Liver (tissue), 9 donors: ENCODE data around the gene TNFRSF11A. TPM values are rescaled to one million over a fixed set of nuclear protein-coding genes. Genes with fewer than 3 reads are reported as not detected.

Experiments used
- DNase-seq: peaks from one replicate; pipeline ENCODE4 v3.0.0-alpha.2; 2017; ENCODE audit warnings: low spot score
- H3K27ac ChIP-seq, 2 donors: one replicate each; pipeline ENCODE4 v1.7.0; 2013; ENCODE audit warnings: inconsistent platforms in 2 of 2, low read length in 2 of 2, control low read depth in 1 of 2, low read depth in 1 of 2, mild to moderate bottlenecking in 1 of 2
- H3K27me3 ChIP-seq, 4 donors: one replicate each; pipeline versions ENCODE4 v1.6.1 to v1.7.0; 2013; ENCODE audit warnings: low read length in 3 of 4, inconsistent platforms in 1 of 4, mild to moderate bottlenecking in 1 of 4, moderate library complexity in 1 of 4; ENCODE audit not compliant: control insufficient read depth in 4 of 4, insufficient read depth in 4 of 4
- H3K36me3 ChIP-seq, 4 donors: one replicate each; pipeline versions ENCODE4 v1.6.1 to v1.7.0; 2013; ENCODE audit warnings: low read length in 3 of 4, mild to moderate bottlenecking in 3 of 4, low read depth in 1 of 4, moderate library complexity in 1 of 4; ENCODE audit not compliant: control insufficient read depth in 4 of 4, insufficient read depth in 3 of 4
- H3K4me1 ChIP-seq, 4 donors: one replicate each; pipeline versions ENCODE4 v1.6.1 to v1.7.0; 2013; ENCODE audit warnings: low read length in 3 of 4, mild to moderate bottlenecking in 3 of 4, moderate library complexity in 1 of 4; ENCODE audit not compliant: control insufficient read depth in 4 of 4, insufficient read depth in 4 of 4
- H3K4me3 ChIP-seq, 3 donors: one replicate each; pipeline versions ENCODE4 v1.6.1 to v1.7.0; 2013; ENCODE audit warnings: low read length in 3 of 3, control low read depth in 1 of 3, low read depth in 1 of 3, mild to moderate bottlenecking in 1 of 3
- H3K9ac ChIP-seq, 2 donors: one replicate each; pipeline ENCODE4 v1.7.0; 2013; ENCODE audit warnings: low read length in 2 of 2, mild to moderate bottlenecking in 2 of 2, moderate library complexity in 2 of 2, control low read depth in 1 of 2, low read depth in 1 of 2
- H3K9me3 ChIP-seq, 4 donors: one replicate each; pipeline versions ENCODE4 v1.6.1 to v1.7.0; 2013; ENCODE audit warnings: low read length in 3 of 4; ENCODE audit not compliant: control insufficient read depth in 4 of 4
- FOXA1 ChIP-seq: IDR thresholded peaks from 2 replicates; pipeline ENCODE4 v1.6.1; 2016; ENCODE audit warnings: antibody characterized with exemption
- FOXA2 ChIP-seq: IDR thresholded peaks from 2 replicates; pipeline ENCODE4 v1.6.1; 2016; ENCODE audit warnings: antibody characterized with exemption
- GABPA ChIP-seq, 2 donors: IDR thresholded peaks in 1 of 2; conservative IDR thresholded peaks in 1 of 2; 2 replicates each; pipeline ENCODE4 v1.6.1; 2016; ENCODE audit warnings: antibody characterized with exemption in 2 of 2, mild to moderate bottlenecking in 1 of 2, moderate library complexity in 1 of 2
- HNF4A ChIP-seq, 2 donors: conservative IDR thresholded peaks; 2 replicates each; pipeline ENCODE4 v1.6.1; 2016; ENCODE audit warnings: antibody characterized with exemption in 2 of 2, mild to moderate bottlenecking in 2 of 2
- HNF4G ChIP-seq: IDR thresholded peaks from 2 replicates; pipeline ENCODE4 v1.6.1; 2016; ENCODE audit warnings: antibody characterized with exemption
- JUND ChIP-seq, 2 donors: IDR thresholded peaks; 2 replicates each; pipeline ENCODE4 v1.6.1; 2016; ENCODE audit warnings: antibody characterized with exemption in 2 of 2
- MAX ChIP-seq: IDR thresholded peaks from 2 replicates; pipeline ENCODE4 v1.6.1; 2016; ENCODE audit warnings: antibody characterized with exemption
- NR2F2 ChIP-seq: IDR thresholded peaks from 2 replicates; pipeline ENCODE4 v1.6.1; 2016; ENCODE audit warnings: antibody characterized with exemption
- RAD21 ChIP-seq, 2 donors: IDR thresholded peaks; 2 replicates each; pipeline ENCODE4 v1.6.1; 2016; ENCODE audit warnings: antibody characterized with exemption in 2 of 2, mild to moderate bottlenecking in 2 of 2
- RXRA ChIP-seq, 2 donors: IDR thresholded peaks; 2 replicates each; pipeline ENCODE4 v1.6.1; 2017 to 2018; ENCODE audit warnings: antibody characterized with exemption in 2 of 2, mild to moderate bottlenecking in 1 of 2
- SP1 ChIP-seq: IDR thresholded peaks from 2 replicates; pipeline ENCODE4 v1.6.1; 2018; ENCODE audit warnings: antibody characterized with exemption, mild to moderate bottlenecking
- YY1 ChIP-seq: IDR thresholded peaks from 2 replicates; pipeline ENCODE4 v1.6.1; 2016; ENCODE audit warnings: antibody characterized with exemption, mild to moderate bottlenecking
- WGBS: extraction: QIAGEN DNeasy Blood & Tissue Kit; methylation state at CpG from one replicate; pipeline ENCODE4 v1.1.7; 2013; 5-methylcytosine and 5-hydroxymethylcytosine counted together
- polyA plus RNA-seq, 2 donors: library from polyadenylated mRNA; stranded (reverse) in 1 of 2; unstranded in 1 of 2; fragments of 200-250 nt in 1 of 2; fragments of >200 nt in 1 of 2; fragmentation: Nextera tagmentation in 1 of 2; extraction: Ambion mirVana in 1 of 2; gene quantifications; one replicate each; pipeline versions ENCODE4 v1.2.1 to v1.2.3, GENCODE V29; 2013 to 2015
- total RNA-seq, 2 donors: library from RNA; depleted of rRNA; stranded (reverse); fragments of >200 nt; gene quantifications; one replicate each; pipeline ENCODE4 v1.2.3, GENCODE V29; 2014
- TF ChIP-seq, protein P1 (sequence below): IDR thresholded peaks from 2 replicates; pipeline ENCODE4 v1.6.1; 2016; ENCODE audit warnings: antibody characterized with exemption
- TF ChIP-seq, protein P2 (sequence below): IDR thresholded peaks from 2 replicates; pipeline ENCODE4 v1.6.1; 2016; ENCODE audit warnings: antibody characterized with exemption, mild to moderate bottlenecking
- TF ChIP-seq, protein P3 (sequence below): IDR thresholded peaks from 2 replicates; pipeline ENCODE4 v1.6.1; 2016; ENCODE audit warnings: antibody characterized with exemption
- TF ChIP-seq, protein P4 (sequence below): fragments of 150-350 bp; IDR thresholded peaks from 2 replicates; pipeline ENCODE4 v1.5.1; 2017; ENCODE audit warnings: improper control_type of control experiment, low read depth, low read length; ENCODE audit not compliant: missing input control
- donor health status: healthy.
- donor health status: healthy.
- donor health status: healthy.
- donor health status: healthy.
- donor health status: healthy.

TNFRSF11A gene
- total and polyA plus RNA-seq, 4 donors, result 0.32 to 1.8 (median 0.90) TPM

- DNase-seq, result no peak
- Histone ChIP-seq H3K4me1 (no peaks in the 10 kb centered on the region), H3K4me3 (no peak overlapping the region), H3K36me3 (no peaks in the 10 kb centered on the region), H3K9me3 (no peaks in the 10 kb centered on the region), H3K27ac (no peak overlapping the region), H3K9ac (no peak overlapping the region), H3K27me3 (no peaks in the 10 kb centered on the region)
- 87% methylated on average over 5 of the region's 5 CpGs for WGBS
- no peak for TF ChIP-seq NR2F2
Measured at GRCh38 chr18:62335494-62335893, 10.4 kb downstream of the TNFRSF11A start.

- 90% methylated on average over 5 of the region's 5 CpGs for WGBS
Measured at GRCh38 chr18:62336618-62337017, 11.5 kb downstream of the TNFRSF11A start.

More at GRCh38 chr18:62336618-62337017, 11.5 kb downstream of the TNFRSF11A start:
- DNase-seq, result no peak
- Histone ChIP-seq H3K9ac (no peak overlapping the region), H3K36me3 (no peaks in the 10 kb centered on the region), H3K4me1 (no peaks in the 10 kb centered on the region), H3K4me3 (no peak overlapping the region), H3K27ac (no peak overlapping the region), H3K27me3 (no peaks in the 10 kb centered on the region), H3K9me3 (no peaks in the 10 kb centered on the region)
- TF ChIP-seq NR2F2 (no peak), JUND (IDR thresholded peaks at IDR 0.05) (no peak), SP1 (no peak), GABPA (IDR thresholded peaks at IDR 0.05 in 1 of 2, conservative IDR thresholded peaks at IDR 0.05 in 1 of 2) (no peak), FOXA2 (no peak), RXRA (IDR thresholded peaks at IDR 0.05) (no peak), HNF4A (conservative IDR thresholded peaks at IDR 0.05) (no peak), FOXA1 (no peak), MAX (no peak), RAD21 (IDR thresholded peaks at IDR 0.05) (no peak), HNF4G (no peak), YY1 (no peak)
- TF ChIP-seq, protein P1, sequence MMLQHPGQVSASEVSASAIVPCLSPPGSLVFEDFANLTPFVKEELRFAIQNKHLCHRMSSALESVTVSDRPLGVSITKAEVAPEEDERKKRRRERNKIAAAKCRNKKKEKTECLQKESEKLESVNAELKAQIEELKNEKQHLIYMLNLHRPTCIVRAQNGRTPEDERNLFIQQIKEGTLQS, result no peak
- TF ChIP-seq, protein P2, sequence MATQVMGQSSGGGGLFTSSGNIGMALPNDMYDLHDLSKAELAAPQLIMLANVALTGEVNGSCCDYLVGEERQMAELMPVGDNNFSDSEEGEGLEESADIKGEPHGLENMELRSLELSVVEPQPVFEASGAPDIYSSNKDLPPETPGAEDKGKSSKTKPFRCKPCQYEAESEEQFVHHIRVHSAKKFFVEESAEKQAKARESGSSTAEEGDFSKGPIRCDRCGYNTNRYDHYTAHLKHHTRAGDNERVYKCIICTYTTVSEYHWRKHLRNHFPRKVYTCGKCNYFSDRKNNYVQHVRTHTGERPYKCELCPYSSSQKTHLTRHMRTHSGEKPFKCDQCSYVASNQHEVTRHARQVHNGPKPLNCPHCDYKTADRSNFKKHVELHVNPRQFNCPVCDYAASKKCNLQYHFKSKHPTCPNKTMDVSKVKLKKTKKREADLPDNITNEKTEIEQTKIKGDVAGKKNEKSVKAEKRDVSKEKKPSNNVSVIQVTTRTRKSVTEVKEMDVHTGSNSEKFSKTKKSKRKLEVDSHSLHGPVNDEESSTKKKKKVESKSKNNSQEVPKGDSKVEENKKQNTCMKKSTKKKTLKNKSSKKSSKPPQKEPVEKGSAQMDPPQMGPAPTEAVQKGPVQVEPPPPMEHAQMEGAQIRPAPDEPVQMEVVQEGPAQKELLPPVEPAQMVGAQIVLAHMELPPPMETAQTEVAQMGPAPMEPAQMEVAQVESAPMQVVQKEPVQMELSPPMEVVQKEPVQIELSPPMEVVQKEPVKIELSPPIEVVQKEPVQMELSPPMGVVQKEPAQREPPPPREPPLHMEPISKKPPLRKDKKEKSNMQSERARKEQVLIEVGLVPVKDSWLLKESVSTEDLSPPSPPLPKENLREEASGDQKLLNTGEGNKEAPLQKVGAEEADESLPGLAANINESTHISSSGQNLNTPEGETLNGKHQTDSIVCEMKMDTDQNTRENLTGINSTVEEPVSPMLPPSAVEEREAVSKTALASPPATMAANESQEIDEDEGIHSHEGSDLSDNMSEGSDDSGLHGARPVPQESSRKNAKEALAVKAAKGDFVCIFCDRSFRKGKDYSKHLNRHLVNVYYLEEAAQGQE, result no peak
- TF ChIP-seq, protein P3, sequence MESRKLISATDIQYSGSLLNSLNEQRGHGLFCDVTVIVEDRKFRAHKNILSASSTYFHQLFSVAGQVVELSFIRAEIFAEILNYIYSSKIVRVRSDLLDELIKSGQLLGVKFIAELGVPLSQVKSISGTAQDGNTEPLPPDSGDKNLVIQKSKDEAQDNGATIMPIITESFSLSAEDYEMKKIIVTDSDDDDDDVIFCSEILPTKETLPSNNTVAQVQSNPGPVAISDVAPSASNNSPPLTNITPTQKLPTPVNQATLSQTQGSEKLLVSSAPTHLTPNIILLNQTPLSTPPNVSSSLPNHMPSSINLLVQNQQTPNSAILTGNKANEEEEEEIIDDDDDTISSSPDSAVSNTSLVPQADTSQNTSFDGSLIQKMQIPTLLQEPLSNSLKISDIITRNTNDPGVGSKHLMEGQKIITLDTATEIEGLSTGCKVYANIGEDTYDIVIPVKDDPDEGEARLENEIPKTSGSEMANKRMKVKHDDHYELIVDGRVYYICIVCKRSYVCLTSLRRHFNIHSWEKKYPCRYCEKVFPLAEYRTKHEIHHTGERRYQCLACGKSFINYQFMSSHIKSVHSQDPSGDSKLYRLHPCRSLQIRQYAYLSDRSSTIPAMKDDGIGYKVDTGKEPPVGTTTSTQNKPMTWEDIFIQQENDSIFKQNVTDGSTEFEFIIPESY, result no peak
- TF ChIP-seq, protein P4, sequence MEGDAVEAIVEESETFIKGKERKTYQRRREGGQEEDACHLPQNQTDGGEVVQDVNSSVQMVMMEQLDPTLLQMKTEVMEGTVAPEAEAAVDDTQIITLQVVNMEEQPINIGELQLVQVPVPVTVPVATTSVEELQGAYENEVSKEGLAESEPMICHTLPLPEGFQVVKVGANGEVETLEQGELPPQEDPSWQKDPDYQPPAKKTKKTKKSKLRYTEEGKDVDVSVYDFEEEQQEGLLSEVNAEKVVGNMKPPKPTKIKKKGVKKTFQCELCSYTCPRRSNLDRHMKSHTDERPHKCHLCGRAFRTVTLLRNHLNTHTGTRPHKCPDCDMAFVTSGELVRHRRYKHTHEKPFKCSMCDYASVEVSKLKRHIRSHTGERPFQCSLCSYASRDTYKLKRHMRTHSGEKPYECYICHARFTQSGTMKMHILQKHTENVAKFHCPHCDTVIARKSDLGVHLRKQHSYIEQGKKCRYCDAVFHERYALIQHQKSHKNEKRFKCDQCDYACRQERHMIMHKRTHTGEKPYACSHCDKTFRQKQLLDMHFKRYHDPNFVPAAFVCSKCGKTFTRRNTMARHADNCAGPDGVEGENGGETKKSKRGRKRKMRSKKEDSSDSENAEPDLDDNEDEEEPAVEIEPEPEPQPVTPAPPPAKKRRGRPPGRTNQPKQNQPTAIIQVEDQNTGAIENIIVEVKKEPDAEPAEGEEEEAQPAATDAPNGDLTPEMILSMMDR, result no peak
